ENCODE results near the gene PPM1H.

- TF ChIP-seq, protein P1, sequence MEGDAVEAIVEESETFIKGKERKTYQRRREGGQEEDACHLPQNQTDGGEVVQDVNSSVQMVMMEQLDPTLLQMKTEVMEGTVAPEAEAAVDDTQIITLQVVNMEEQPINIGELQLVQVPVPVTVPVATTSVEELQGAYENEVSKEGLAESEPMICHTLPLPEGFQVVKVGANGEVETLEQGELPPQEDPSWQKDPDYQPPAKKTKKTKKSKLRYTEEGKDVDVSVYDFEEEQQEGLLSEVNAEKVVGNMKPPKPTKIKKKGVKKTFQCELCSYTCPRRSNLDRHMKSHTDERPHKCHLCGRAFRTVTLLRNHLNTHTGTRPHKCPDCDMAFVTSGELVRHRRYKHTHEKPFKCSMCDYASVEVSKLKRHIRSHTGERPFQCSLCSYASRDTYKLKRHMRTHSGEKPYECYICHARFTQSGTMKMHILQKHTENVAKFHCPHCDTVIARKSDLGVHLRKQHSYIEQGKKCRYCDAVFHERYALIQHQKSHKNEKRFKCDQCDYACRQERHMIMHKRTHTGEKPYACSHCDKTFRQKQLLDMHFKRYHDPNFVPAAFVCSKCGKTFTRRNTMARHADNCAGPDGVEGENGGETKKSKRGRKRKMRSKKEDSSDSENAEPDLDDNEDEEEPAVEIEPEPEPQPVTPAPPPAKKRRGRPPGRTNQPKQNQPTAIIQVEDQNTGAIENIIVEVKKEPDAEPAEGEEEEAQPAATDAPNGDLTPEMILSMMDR (conservative IDR thresholded peaks at IDR 0.05; ENCODE audit: low read depth, low read length): no peak
- TF ChIP-seq EZH2 (IDR thresholded peaks at IDR 0.05; ENCODE audit: borderline replicate concordance, low read depth, low read length, poor library complexity, severe bottlenecking): no peak
Measured at GRCh38 chr12:62840806-62841205, 94.1 kb downstream of the PPM1H start.

All from A673 (cell line).